Measurements from ENCODE around the gene CMTM2. TPM values are rescaled to one million over a fixed set of nuclear protein-coding genes. Genes with fewer than 3 reads are reported as not detected.
A peak's percentile ranks its signal among the peaks of the same experiment; 100 is the strongest.

CMTM2 gene
- total RNA-seq, 2 experiments from 2014 or later: 0.29 TPM; not detected in 1

DNA sequence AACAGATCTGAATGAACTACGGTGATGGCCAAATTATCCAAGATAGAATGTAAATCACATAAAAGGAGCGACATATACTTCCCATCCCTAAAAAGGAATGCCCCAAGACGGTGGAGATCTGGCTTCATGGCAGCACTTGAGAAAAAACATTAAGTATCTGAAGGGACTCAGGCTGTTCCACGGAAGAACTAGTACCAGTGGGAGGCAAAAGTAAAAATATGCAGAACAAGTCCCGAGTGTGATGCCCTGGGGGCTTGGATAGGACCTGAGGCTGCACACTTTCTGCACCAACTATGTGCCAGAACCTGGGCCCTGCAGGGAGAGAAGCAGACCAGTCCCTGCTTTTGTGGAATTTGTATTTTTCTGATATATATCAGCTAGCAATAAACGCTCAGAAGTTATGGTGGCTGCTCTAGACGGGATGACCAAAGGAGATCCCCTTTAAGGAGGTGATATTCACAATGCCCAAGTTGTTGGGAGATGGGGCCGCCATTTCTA, 27.4 kb upstream of the CMTM2 start:
- peak overlapping the region; percentile 92 for H3K27ac Mint-ChIP-seq
- ChIA-PET POLR2A (interaction anchor here (0.6 to 7.3 kb wide), 15 partner anchors 9 to 1665 kb away, joined by 3 to 78 read pairs (median 5); partner anchors contain the start of genes CMTM2 and CMTM3), CTCF (interaction anchor here (0.7 to 4.9 kb wide), 20 partner anchors 9 to 329 kb away, joined by 3 to 41 read pairs (median 4); partner anchors contain the start of genes CMTM2 and CMTM3)
- intact Hi-C loops (cut with micrococcal nuclease): loop anchor here (2.0 to 5.0 kb wide), 2 partner anchors 35 to 50 kb away; partner anchors contain the start of gene CMTM3
- TF ChIP-seq CTCF (IDR thresholded peaks at IDR 0.05): no peak
- H3K27me3 Mint-ChIP-seq: no peaks in the 10 kb centered on the region
- peak overlapping the region; percentile 88 for H3K4me3 Mint-ChIP-seq
- ATAC-seq: peak; percentile 4
- no peaks in the 10 kb centered on the region for H3K9me3 Mint-ChIP-seq
- peaks cover 61% of the 10 kb centered on the region for H3K4me1 Mint-ChIP-seq (ENCODE audit: low read depth)
- peak; percentile 26 for DNase-seq
- peaks cover 34% of the 10 kb centered on the region for H3K36me3 Mint-ChIP-seq (ENCODE audit: low read depth)

DNA sequence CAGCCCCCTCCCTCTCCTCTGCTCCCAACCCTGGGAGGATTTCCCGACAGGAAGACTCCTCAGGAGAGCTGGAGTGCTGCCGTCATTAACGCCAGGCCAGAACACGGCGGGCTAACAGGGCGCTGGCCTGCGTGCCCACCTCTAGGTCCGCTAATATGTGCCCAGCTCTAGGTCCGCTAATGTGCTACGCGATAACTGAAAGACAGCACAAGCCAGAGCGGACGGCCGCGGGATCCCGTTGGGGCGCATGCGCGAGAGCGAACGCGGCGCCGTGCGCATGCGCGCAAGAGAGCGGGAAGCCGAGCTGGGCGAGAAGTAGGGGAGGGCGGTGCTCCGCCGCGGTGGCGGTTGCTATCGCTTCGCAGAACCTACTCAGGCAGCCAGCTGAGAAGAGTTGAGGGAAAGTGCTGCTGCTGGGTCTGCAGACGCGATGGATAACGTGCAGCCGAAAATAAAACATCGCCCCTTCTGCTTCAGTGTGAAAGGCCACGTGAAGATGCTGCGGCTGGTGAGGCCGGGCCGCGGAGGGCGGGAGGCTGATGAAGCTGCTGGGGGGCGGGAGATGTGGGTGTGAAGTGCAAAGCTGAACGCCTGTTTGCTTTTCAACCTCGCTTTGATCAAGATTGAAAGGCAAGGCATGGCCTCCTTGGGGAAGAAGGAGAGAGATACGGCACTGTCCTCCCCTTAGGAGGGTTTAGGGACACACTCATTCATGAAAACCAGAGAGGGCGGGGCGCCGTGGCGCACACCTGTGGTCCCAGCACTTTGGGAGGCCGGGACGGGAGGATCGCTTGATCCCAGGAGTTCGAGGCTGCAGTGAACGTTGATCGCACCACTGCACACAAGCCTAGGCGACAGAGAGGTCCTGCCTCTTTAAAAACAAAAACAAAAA, 26.7 kb upstream of the CMTM2 start, which contains the start of gene CKLF:
Gene CKLF, plus strand, starts transcription at position 291 of the 892 bp plus-strand sequence. Its CDS starts 140 bp downstream, at position 431.
- H3K9me3 Mint-ChIP-seq: no peaks in the 10 kb centered on the region

GRCh38 chr16:66553223-66553622, 26.0 kb upstream of the CMTM2 start:
- ATAC-seq (no peak), DNase-seq (no peak)
- Mint-ChIP-seq H3K27me3 (no peaks in the 10 kb centered on the region), H3K27ac (peak overlapping the region; percentile 92), H3K4me3 (peak overlapping the region; percentile 88), H3K36me3 (ENCODE audit: low read depth) (peaks cover 40% of the 10 kb centered on the region), H3K9me3 (no peaks in the 10 kb centered on the region), H3K4me1 (ENCODE audit: low read depth) (peaks cover 64% of the 10 kb centered on the region)
- POLR2A ChIA-PET: interaction anchor here (1.0 to 7.3 kb wide), 10 partner anchors 10 to 78 kb away, joined by 3 to 78 read pairs (median 4); partner anchors contain the start of gene CMTM3
- intact Hi-C loops (cut with micrococcal nuclease): loop anchor here (5.0 kb wide), 1 partner anchor 49 kb away; the partner anchor contains the start of gene CMTM3
- TF ChIP-seq CTCF (IDR thresholded peaks at IDR 0.05): no peak
- CTCF ChIA-PET: interaction anchor here (1.0 to 4.9 kb wide), 7 partner anchors 10 to 55 kb away, joined by 3 to 41 read pairs (median 7); no protein-coding TSS in a partner anchor

More for the DNA sequence above, 26.7 kb upstream of the CMTM2 start, which contains the start of gene CKLF:
- H3K4me3 Mint-ChIP-seq: peak within 1 kb of the TSS; percentile 88
- DNase-seq (peak; percentile 90), ATAC-seq (peak; percentile 76)
- intact Hi-C loops (cut with micrococcal nuclease): loop anchor here (5.0 kb wide), 1 partner anchor 50 kb away; the partner anchor contains the start of gene CMTM3
- no peak for TF ChIP-seq CTCF (IDR thresholded peaks at IDR 0.05)
- POLR2A ChIA-PET: interaction anchor here (0.7 to 7.3 kb wide), 14 partner anchors 8 to 78 kb away, joined by 3 to 78 read pairs (median 5); partner anchors contain the start of genes CMTM2 and CMTM3
- CTCF ChIA-PET: interaction anchor here (0.7 to 4.9 kb wide), 18 partner anchors 10 to 329 kb away, joined by 3 to 41 read pairs (median 4); partner anchors contain the start of genes CMTM2 and CMTM3
- H3K36me3 Mint-ChIP-seq (ENCODE audit: low read depth): peaks cover 36% of the 10 kb centered on the region
- peak within 1 kb of the TSS; percentile 92 for H3K27ac Mint-ChIP-seq
- H3K27me3 Mint-ChIP-seq: no peaks in the 10 kb centered on the region
- H3K4me1 Mint-ChIP-seq (ENCODE audit: low read depth): peaks cover 63% of the 10 kb centered on the region

DNA sequence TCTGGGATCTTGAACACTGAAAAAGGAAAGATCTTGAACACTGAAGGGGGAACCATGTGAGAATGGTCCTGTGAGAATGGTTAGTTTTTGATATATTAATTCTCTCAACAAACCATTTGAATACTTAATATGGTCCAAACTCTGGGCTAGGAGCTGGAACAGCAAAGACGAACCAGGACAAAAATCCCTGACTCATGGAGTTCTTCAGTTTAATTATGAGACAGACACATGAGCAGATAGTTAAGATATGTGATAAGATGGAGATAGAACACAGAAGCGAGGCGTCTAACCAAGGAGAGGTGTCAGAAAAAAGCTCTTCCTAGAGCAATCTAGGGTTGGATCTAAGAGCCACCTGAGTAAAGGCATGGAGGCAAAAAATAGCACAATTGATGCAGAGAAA, 25.2 kb upstream of the CMTM2 start:
- ATAC-seq (no peak), DNase-seq (no peak)
- intact Hi-C loops (cut with micrococcal nuclease): loop anchor here (5.0 kb wide), 1 partner anchor 48 kb away; the partner anchor contains the start of gene CMTM3
- Mint-ChIP-seq H3K36me3 (ENCODE audit: low read depth) (peaks cover 43% of the 10 kb centered on the region), H3K4me1 (ENCODE audit: low read depth) (peaks cover 60% of the 10 kb centered on the region), H3K9me3 (no peaks in the 10 kb centered on the region), H3K27me3 (no peaks in the 10 kb centered on the region), H3K27ac (peak overlapping the region; percentile 92), H3K4me3 (peak overlapping the region; percentile 88)
- TF ChIP-seq CTCF (IDR thresholded peaks at IDR 0.05): no peak
- POLR2A ChIA-PET: interaction anchor here (1.1 to 7.3 kb wide), 8 partner anchors 9 to 79 kb away, joined by 3 to 78 read pairs (median 4); no protein-coding TSS in a partner anchor
- CTCF ChIA-PET: interaction anchor here (1.0 to 4.9 kb wide), 5 partner anchors 9 to 147 kb away, joined by 3 to 41 read pairs (median 10); no protein-coding TSS in a partner anchor
